Measurements from ENCODE around the gene CNOT11.
"Not testable (repeated sequence)": the region's sequence is repeated elsewhere in the genome, so short reads cannot be mapped to it uniquely, and the experiment has no call there.

CNOT11 gene

GRCh38 chr2:101308432-101309210, 55.9 kb downstream of the CNOT11 start, which contains the start of gene RNF149:
Gene RNF149, minus strand, starts transcription at chr2:101308701. Its CDS starts 113 bp downstream, at chr2:101308588.
- no peak for TF ChIP-seq CTCF (IDR thresholded peaks at IDR 0.05; ENCODE audit: extremely low read depth, insufficient read depth, missing control alignments)
- in situ Hi-C loops (cut with MboI; ENCODE audit: low pct_unique_long_range_greater_than_20kb, low sequenced_read_pairs, unreplicated experiment): no loop called here
- DNase-seq (ENCODE audit: low spot score): peak; percentile 98

GRCh38 chr2:101310090-101310833, 57.6 kb downstream of the CNOT11 start:
- in situ Hi-C loops (cut with MboI; ENCODE audit: low pct_unique_long_range_greater_than_20kb, low sequenced_read_pairs, unreplicated experiment): no loop called here
- no peak for TF ChIP-seq CTCF (IDR thresholded peaks at IDR 0.05; ENCODE audit: extremely low read depth, insufficient read depth, missing control alignments)
- DNase-seq (ENCODE audit: low spot score): no peak

- no peak for TF ChIP-seq CTCF (IDR thresholded peaks at IDR 0.05; ENCODE audit: extremely low read depth, insufficient read depth, missing control alignments)
- DNase-seq (ENCODE audit: low spot score): no peak
- in situ Hi-C loops (cut with MboI; ENCODE audit: low pct_unique_long_range_greater_than_20kb, low sequenced_read_pairs, unreplicated experiment): no loop called here
These were observed 58.4 kb downstream of the CNOT11 start for GRCh38 chr2:101310834-101311695.

GRCh38 chr2:101311696-101312017, 59.0 kb downstream of the CNOT11 start:
- in situ Hi-C loops (cut with MboI; ENCODE audit: low pct_unique_long_range_greater_than_20kb, low sequenced_read_pairs, unreplicated experiment): no loop called here
- TF ChIP-seq CTCF (IDR thresholded peaks at IDR 0.05; ENCODE audit: extremely low read depth, insufficient read depth, missing control alignments): no peak
- DNase-seq (ENCODE audit: low spot score): no peak

GRCh38 chr2:101316568-101316967, 63.9 kb downstream of the CNOT11 start:
- DNase-seq (ENCODE audit: low spot score); in situ Hi-C loops (cut with MboI; ENCODE audit: low pct_unique_long_range_greater_than_20kb, low sequenced_read_pairs, unreplicated experiment): not testable (repeated sequence)

All from GM13977 (cell line).